ENCODE results near the gene KIAA1671.

DNA sequence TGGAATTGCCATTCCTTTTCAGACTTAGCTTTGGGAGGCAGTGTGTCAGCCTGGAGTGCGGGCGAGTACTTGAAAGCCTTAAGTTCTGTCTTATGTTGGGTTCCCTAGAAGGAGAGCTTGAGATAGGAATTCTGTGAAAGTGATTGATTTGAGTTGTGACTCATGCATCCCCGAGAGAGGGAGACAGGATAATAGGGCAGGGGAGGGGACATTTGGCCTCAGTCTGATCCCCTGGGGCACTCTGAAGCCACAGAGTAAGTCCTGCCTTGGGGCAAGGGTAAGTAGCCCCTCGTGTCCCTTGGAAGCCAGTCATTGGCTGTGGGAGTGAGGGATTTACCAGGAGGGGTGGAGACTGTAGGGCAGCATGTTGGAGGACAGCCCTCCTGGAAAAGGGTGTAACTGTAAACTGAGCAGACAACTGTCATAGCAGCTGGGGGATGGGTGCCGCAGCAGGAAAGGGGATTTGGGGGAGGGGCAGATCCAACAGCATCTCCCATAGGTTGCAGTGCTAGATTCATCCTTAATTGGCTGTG is 44.0 kb downstream of the KIAA1671 start:
- no peak for TF ChIP-seq CTCF (conservative IDR thresholded peaks at IDR 0.05)
- TF ChIP-seq ZFX (IDR thresholded peaks at IDR 0.05): no peak
